ENCODE measurements around the gene RSPH9. TPM values are rescaled to one million over a fixed set of nuclear protein-coding genes. Genes with fewer than 3 reads are reported as not detected.

The RSPH9 gene
- polyA plus RNA-seq, 1 of the 3 experiments (the other 2 are of a cell fraction), result 0.05 TPM

GRCh38 chr6:43678341-43678740 lies 33.5 kb downstream of the RSPH9 start:
- TF ChIP-seq RCOR1 (IDR thresholded peaks at IDR 0.05; ENCODE audit: low read length) (no peak), MXI1 (IDR thresholded peaks at IDR 0.05; ENCODE audit: low read depth, low read length) (no peak), USF1 (IDR thresholded peaks at IDR 0.05; ENCODE audit: borderline replicate concordance, low read depth) (no peak), CHD2 (IDR thresholded peaks at IDR 0.05; ENCODE audit: low read length, partially characterized antibody) (no peak), JUND (IDR thresholded peaks at IDR 0.05) (no peak), FOXJ3 (CRISPR knock-in tag; IDR thresholded peaks at IDR 0.05) (no peak), GABPA (IDR thresholded peaks at IDR 0.05; ENCODE audit: low read depth) (no peak), RAD21 (IDR thresholded peaks at IDR 0.05; ENCODE audit: low read length) (no peak), POLR2AphosphoS5 (IDR thresholded peaks at IDR 0.05; ENCODE audit: low read depth, low read length) (no peak), SIN3A (IDR thresholded peaks at IDR 0.05; ENCODE audit: borderline replicate concordance, low read depth, low read length) (no peak), GATA2 (CRISPR knock-in tag; IDR thresholded peaks at IDR 0.05) (no peak), FOSL2 (IDR thresholded peaks at IDR 0.05; ENCODE audit: borderline replicate concordance, low read depth) (no peak), EP300 (IDR thresholded peaks at IDR 0.05; ENCODE audit: borderline replicate concordance in 1 of 2, low read depth in 1 of 2, low read length in 1 of 2) (no peak), TAF1 (IDR thresholded peaks at IDR 0.05; ENCODE audit: borderline replicate concordance, low read depth, low read length) (no peak)
- TF ChIP-seq, protein P1, sequence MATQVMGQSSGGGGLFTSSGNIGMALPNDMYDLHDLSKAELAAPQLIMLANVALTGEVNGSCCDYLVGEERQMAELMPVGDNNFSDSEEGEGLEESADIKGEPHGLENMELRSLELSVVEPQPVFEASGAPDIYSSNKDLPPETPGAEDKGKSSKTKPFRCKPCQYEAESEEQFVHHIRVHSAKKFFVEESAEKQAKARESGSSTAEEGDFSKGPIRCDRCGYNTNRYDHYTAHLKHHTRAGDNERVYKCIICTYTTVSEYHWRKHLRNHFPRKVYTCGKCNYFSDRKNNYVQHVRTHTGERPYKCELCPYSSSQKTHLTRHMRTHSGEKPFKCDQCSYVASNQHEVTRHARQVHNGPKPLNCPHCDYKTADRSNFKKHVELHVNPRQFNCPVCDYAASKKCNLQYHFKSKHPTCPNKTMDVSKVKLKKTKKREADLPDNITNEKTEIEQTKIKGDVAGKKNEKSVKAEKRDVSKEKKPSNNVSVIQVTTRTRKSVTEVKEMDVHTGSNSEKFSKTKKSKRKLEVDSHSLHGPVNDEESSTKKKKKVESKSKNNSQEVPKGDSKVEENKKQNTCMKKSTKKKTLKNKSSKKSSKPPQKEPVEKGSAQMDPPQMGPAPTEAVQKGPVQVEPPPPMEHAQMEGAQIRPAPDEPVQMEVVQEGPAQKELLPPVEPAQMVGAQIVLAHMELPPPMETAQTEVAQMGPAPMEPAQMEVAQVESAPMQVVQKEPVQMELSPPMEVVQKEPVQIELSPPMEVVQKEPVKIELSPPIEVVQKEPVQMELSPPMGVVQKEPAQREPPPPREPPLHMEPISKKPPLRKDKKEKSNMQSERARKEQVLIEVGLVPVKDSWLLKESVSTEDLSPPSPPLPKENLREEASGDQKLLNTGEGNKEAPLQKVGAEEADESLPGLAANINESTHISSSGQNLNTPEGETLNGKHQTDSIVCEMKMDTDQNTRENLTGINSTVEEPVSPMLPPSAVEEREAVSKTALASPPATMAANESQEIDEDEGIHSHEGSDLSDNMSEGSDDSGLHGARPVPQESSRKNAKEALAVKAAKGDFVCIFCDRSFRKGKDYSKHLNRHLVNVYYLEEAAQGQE (IDR thresholded peaks at IDR 0.05; ENCODE audit: low read depth, low read length), result no peak
- peaks cover 29% of the 10 kb centered on the region for H3K79me2 ChIP-seq (ENCODE audit: insufficient read depth)
- peaks cover 25 to 80% of the 10 kb centered on the region in 2 experiments for H3K36me3 ChIP-seq (replicated peaks in 1 of 2; ENCODE audit: control insufficient read depth in 1 of 2, insufficient read depth in 2 of 2, low read length in 1 of 2)
- DNase-seq, result no peak
- no peaks in the 10 kb centered on the region for H3K9me3 ChIP-seq
- peaks cover 0 to 5% of the 10 kb centered on the region in 2 experiments; a peak in 1 of 4 replicates for H3K4me1 ChIP-seq (ENCODE audit: control insufficient read depth in 1 of 2, insufficient read depth in 2 of 2, low read depth in 1 of 2, low read length in 1 of 2)
- H3K9me2 ChIP-seq, result no peaks in the 10 kb centered on the region
- no peaks in the 10 kb centered on the region for H3K27me3 ChIP-seq (ENCODE audit: insufficient read depth)
- ChIA-PET CTCF (interaction anchor here (2.2 to 4.9 kb wide), 2 partner anchors 9 to 12 kb away, joined by 9 to 41 read pairs; no protein-coding TSS in a partner anchor), POLR2A (no interaction called here)
- H3K27ac ChIP-seq (ENCODE audit: low read depth in 2 of 2, low read length in 1 of 2), result no peak overlapping the region
- H3K9ac ChIP-seq, result no peak overlapping the region
- no peak overlapping the region for H3K4me3 ChIP-seq (ENCODE audit: low read depth in 2 of 2, low read length in 1 of 2)
- H2AFZ ChIP-seq (ENCODE audit: low read depth), result no peak overlapping the region
- H4K20me1 ChIP-seq (ENCODE audit: insufficient read depth), result peaks cover 27% of the 10 kb centered on the region
- WGBS (ENCODE audit: low lambda C conversion rate), result 94% methylated on average over 7 of the region's 7 CpGs
- H3F3A ChIP-seq (replicated peaks; ENCODE audit: insufficient read depth), result no peaks in the 10 kb centered on the region
- no peak overlapping the region for H3K4me2 ChIP-seq
